BJ (cell line): ENCODE data around the gene GPR61. TPM values are rescaled to one million over a fixed set of nuclear protein-coding genes. Genes with fewer than 3 reads are reported as not detected.

Source experiments
- CTCF ChIA-PET: fragments of 350-600 bp; formaldehyde crosslinking; extraction: SDS; loops from one replicate; lab custom pipeline; 2021; ENCODE audit warnings: antibody characterized with exemption, inconsistent platforms; lab: Yijun Ruan, JAX
- POLR2A ChIA-PET: fragments of 300-600 bp; sonication (Branson Sonifier 250); formaldehyde crosslinking; extraction: SDS; loops from one replicate; lab custom pipeline; 2021; ENCODE audit warnings: antibody characterized with exemption; lab: Charles Lee
- DNase-seq: peaks from one replicate; pipeline ENCODE4 v3.0.0-alpha.2; 2011; ENCODE audit warnings: low read depth
- H3K27me3 ChIP-seq: 2 replicates; pipeline ENCODE4 v1.6.0; 2011; ENCODE audit warnings: low read length; ENCODE audit not compliant: control insufficient read depth, insufficient read depth
- H3K36me3 ChIP-seq: 2 replicates; pipeline ENCODE4 v1.5.1; 2011; ENCODE audit warnings: low read length; ENCODE audit not compliant: control insufficient read depth, insufficient read depth
- H3K4me3 ChIP-seq: 2 replicates; pipeline ENCODE4 v1.5.1; 2011; ENCODE audit warnings: low read depth, mild to moderate bottlenecking, control low read depth, low read length
- polyA plus RNA-seq: library from polyadenylated mRNA; depleted of rRNA; stranded (reverse); fragments of >200 nt; gene quantifications from 2 replicates; pipeline ENCODE4 v1.2.3, GENCODE V29; 2011
- TF ChIP-seq, protein P1 (sequence below): IDR thresholded peaks from 2 replicates; pipeline ENCODE4 v1.5.1; 2011; ENCODE audit warnings: low read depth, mild to moderate bottlenecking, control low read depth, inconsistent platforms, low read length, moderate library complexity; ENCODE audit not compliant: insufficient read depth

Gene GPR61
- polyA plus RNA-seq, 1 experiment = not detected

GRCh38 chr1:109493227-109493626 is 46.4 kb upstream of the GPR61 start:
- Histone ChIP-seq H3K36me3 (peaks cover 38% of the 10 kb centered on the region), H3K4me3 (no peak overlapping the region), H3K27me3 (no peaks in the 10 kb centered on the region)
- DNase-seq = no peak
- POLR2A ChIA-PET = interaction anchor here (1.1 kb wide), 1 partner anchor 66 kb away, joined by 26 read pairs; no protein-coding TSS in a partner anchor
- TF ChIP-seq, protein P1, sequence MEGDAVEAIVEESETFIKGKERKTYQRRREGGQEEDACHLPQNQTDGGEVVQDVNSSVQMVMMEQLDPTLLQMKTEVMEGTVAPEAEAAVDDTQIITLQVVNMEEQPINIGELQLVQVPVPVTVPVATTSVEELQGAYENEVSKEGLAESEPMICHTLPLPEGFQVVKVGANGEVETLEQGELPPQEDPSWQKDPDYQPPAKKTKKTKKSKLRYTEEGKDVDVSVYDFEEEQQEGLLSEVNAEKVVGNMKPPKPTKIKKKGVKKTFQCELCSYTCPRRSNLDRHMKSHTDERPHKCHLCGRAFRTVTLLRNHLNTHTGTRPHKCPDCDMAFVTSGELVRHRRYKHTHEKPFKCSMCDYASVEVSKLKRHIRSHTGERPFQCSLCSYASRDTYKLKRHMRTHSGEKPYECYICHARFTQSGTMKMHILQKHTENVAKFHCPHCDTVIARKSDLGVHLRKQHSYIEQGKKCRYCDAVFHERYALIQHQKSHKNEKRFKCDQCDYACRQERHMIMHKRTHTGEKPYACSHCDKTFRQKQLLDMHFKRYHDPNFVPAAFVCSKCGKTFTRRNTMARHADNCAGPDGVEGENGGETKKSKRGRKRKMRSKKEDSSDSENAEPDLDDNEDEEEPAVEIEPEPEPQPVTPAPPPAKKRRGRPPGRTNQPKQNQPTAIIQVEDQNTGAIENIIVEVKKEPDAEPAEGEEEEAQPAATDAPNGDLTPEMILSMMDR = no peak
- CTCF ChIA-PET = interaction anchor here (0.7 to 32.2 kb wide), 18 partner anchors 7 to 427 kb away, joined by 3 to 1371 read pairs (median 5); partner anchors contain the start of genes AMIGO1, ATXN7L2, GPR61 and PSMA5

- Histone ChIP-seq H3K27me3 (no peaks in the 10 kb centered on the region), H3K4me3 (peak within 1 kb of the TSS; percentile 83), H3K36me3 (peaks cover 32% of the 10 kb centered on the region)
- TF ChIP-seq, protein P1 = peak; percentile 87
- POLR2A ChIA-PET = interaction anchor here (1.1 kb wide), 1 partner anchor 67 kb away, joined by 26 read pairs; no protein-coding TSS in a partner anchor
- no peak for DNase-seq
- CTCF ChIA-PET = interaction anchor here (0.6 to 32.2 kb wide), 27 partner anchors 9 to 445 kb away, joined by 3 to 1371 read pairs (median 4); partner anchors contain the start of genes AMIGO1, ATXN7L2, GNAI3 and GPR61
Observed at GRCh38 chr1:109493805-109494539, 45.7 kb upstream of the GPR61 start, which contains the start of gene CYB561D1. Gene CYB561D1, plus strand, starts transcription at chr1:109494094. Its CDS starts 46 bp downstream, at chr1:109494140.

- no peak overlapping the region for H3K4me3 ChIP-seq
- POLR2A ChIA-PET = no interaction called here
- no peaks in the 10 kb centered on the region for H3K27me3 ChIP-seq
- TF ChIP-seq, protein P1 = no peak
- H3K36me3 ChIP-seq = peaks cover 21% of the 10 kb centered on the region
- no peak for DNase-seq
- CTCF ChIA-PET = interaction anchor here (0.6 to 32.2 kb wide), 4 partner anchors 11 to 242 kb away, joined by 3 to 1371 read pairs (median 4); partner anchors contain the start of gene GPR61
Observed at GRCh38 chr1:109495738-109496137, 43.9 kb upstream of the GPR61 start.

DNA sequence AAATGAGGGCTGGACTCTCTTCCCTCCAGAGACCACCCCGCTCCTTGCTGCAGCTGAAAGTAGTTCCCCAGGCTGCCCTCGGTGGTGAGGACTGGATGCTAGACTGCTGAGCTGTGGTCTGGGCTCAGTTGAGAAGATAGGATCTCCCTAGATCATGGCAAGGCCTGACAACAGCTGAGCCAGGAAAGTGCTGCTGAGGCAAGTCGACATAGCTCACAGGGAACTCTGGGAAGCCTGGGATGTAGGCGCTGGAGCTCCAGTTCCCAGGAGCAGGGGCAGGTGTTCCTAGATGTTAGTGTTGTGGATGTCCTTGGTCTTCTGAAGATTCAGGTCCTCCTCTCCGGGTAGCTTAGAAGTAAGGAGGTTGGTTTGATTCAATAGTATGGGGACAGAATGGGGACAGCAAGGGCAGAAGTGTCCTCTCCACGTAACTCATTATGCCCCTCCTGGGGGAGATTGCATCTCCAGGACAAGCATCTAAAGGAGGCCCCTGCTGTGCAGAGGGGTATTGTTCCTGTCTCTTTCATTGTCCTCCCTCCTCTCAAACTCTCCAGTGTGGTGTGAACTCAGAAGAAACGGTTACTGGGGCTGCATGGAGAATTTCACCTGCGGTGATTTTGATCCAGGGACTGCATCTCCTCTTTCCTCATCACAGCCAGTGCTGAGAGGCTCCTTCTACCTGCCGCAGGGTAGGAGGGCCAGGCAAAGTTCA is 42.1 kb upstream of the GPR61 start:
- TF ChIP-seq, protein P1 = no peak
- DNase-seq = no peak
- ChIA-PET CTCF (interaction anchor here (0.8 to 32.2 kb wide), 14 partner anchors 7 to 488 kb away, joined by 3 to 1371 read pairs (median 4); partner anchors contain the start of genes AHCYL1, AMIGO1, ATXN7L2 and GPR61), POLR2A (interaction anchor here (0.6 kb wide), 1 partner anchor 10 kb away, joined by 3 read pairs; no protein-coding TSS in a partner anchor)
- no peaks in the 10 kb centered on the region for H3K27me3 ChIP-seq
- no peak overlapping the region for H3K4me3 ChIP-seq
- peaks cover 12% of the 10 kb centered on the region for H3K36me3 ChIP-seq
